ENCODE data around the gene TMCC3. TPM values are rescaled to one million over a fixed set of nuclear protein-coding genes. Genes with fewer than 3 reads are reported as not detected.

Gene TMCC3
- total RNA-seq, 1 donor from 2014 or later: 3.5 TPM

GRCh38 chr12:94571556-94571955, 78.8 kb downstream of the TMCC3 start:
- H3K4me1 Mint-ChIP-seq (ENCODE audit: low read depth, unreplicated experiment): peaks cover 7% of the 10 kb centered on the region
- H4K20me1 ChIP-seq (ENCODE audit: insufficient read depth, low read length): no peaks in the 10 kb centered on the region
- peaks cover 5% of the 10 kb centered on the region for H3K27me3 ChIP-seq (ENCODE audit: insufficient read depth, low read length)
- no peak for FAIRE-seq
- no peaks in the 10 kb centered on the region for H3K79me2 ChIP-seq (ENCODE audit: insufficient read depth, low read length)
- H3K9ac ChIP-seq (ENCODE audit: low read length): no peak overlapping the region
- H3K27ac Mint-ChIP-seq (ENCODE audit: unreplicated experiment): no peak overlapping the region
- no peaks in the 10 kb centered on the region for H3K27me3 Mint-ChIP-seq (ENCODE audit: low read depth, unreplicated experiment)
- H3K27ac ChIP-seq (ENCODE audit: low read depth, low read length): no peak overlapping the region
- H3K4me3 Mint-ChIP-seq (ENCODE audit: unreplicated experiment): no peak overlapping the region
- TF ChIP-seq EZH2 (IDR thresholded peaks at IDR 0.05; ENCODE audit: insufficient read depth, low read length): no peak
- TF ChIP-seq CTCF (IDR thresholded peaks at IDR 0.05; ENCODE audit: insufficient read depth, low read depth, low read length): no peak
- H3K4me1 ChIP-seq (ENCODE audit: insufficient read depth, low read length): peaks cover 23% of the 10 kb centered on the region
- H3K36me3 ChIP-seq (ENCODE audit: insufficient read depth, low read length): no peaks in the 10 kb centered on the region
- no peak overlapping the region for H2AFZ ChIP-seq (ENCODE audit: low read depth, low read length)
- no peak overlapping the region for H3K4me3 ChIP-seq (ENCODE audit: insufficient read depth, low read depth, low read length)
- DNase-seq (ENCODE audit: low read depth): peak; percentile 65
- H3K36me3 Mint-ChIP-seq (ENCODE audit: low read depth, unreplicated experiment): no peaks in the 10 kb centered on the region
- H3K4me2 ChIP-seq (ENCODE audit: low read length): peak overlapping the region; percentile 56
- no peaks in the 10 kb centered on the region for H3K9me3 ChIP-seq (ENCODE audit: insufficient read depth, low read depth, low read length)
- H3K9me3 Mint-ChIP-seq (ENCODE audit: unreplicated experiment): no peaks in the 10 kb centered on the region

DNA sequence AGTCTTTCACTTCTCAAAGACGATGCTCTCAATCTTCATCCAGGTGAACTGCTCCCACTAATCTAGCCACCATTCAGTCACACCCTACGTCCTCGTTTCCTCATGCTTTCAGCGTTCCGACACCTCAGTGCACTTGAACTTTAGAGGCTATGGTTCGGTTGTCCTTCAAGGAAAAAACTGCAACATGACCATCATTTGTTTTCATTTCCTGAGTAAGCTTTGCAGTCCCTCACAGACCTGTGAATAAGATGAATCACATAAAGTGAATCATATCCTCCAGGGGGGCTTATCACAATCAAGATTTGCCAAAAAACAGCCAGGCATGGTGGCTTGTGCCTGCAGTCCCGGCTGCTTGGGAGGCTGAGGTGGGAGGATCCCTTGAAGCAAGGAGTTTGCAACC, 80.2 kb downstream of the TMCC3 start:
- Mint-ChIP-seq H3K4me3 (ENCODE audit: unreplicated experiment) (no peak overlapping the region), H3K4me1 (ENCODE audit: low read depth, unreplicated experiment) (peaks cover 7% of the 10 kb centered on the region), H3K27ac (ENCODE audit: unreplicated experiment) (no peak overlapping the region), H3K27me3 (ENCODE audit: low read depth, unreplicated experiment) (no peaks in the 10 kb centered on the region), H3K36me3 (ENCODE audit: low read depth, unreplicated experiment) (no peaks in the 10 kb centered on the region), H3K9me3 (ENCODE audit: unreplicated experiment) (no peaks in the 10 kb centered on the region)
- DNase-seq (ENCODE audit: low read depth) (peak; percentile 72), FAIRE-seq (no peak)
- no peak overlapping the region for H3K9ac ChIP-seq (ENCODE audit: low read length)
- no peak overlapping the region for H3K27ac ChIP-seq (ENCODE audit: low read depth, low read length)
- TF ChIP-seq EZH2 (IDR thresholded peaks at IDR 0.05; ENCODE audit: insufficient read depth, low read length) (no peak), CTCF (IDR thresholded peaks at IDR 0.05; ENCODE audit: insufficient read depth, low read depth, low read length) (no peak)
- H4K20me1 ChIP-seq (ENCODE audit: insufficient read depth, low read length): no peaks in the 10 kb centered on the region
- no peaks in the 10 kb centered on the region for H3K9me3 ChIP-seq (ENCODE audit: insufficient read depth, low read depth, low read length)
- H3K4me1 ChIP-seq (ENCODE audit: insufficient read depth, low read length): peaks cover 23% of the 10 kb centered on the region
- no peak overlapping the region for H3K4me3 ChIP-seq (ENCODE audit: insufficient read depth, low read depth, low read length)
- peak overlapping the region; percentile 56 for H3K4me2 ChIP-seq (ENCODE audit: low read length)
- H2AFZ ChIP-seq (ENCODE audit: low read depth, low read length): no peak overlapping the region
- peaks cover 5% of the 10 kb centered on the region for H3K27me3 ChIP-seq (ENCODE audit: insufficient read depth, low read length)
- H3K36me3 ChIP-seq (ENCODE audit: insufficient read depth, low read length): no peaks in the 10 kb centered on the region
- no peaks in the 10 kb centered on the region for H3K79me2 ChIP-seq (ENCODE audit: insufficient read depth, low read length)

GRCh38 chr12:94567761-94568160, 82.6 kb downstream of the TMCC3 start:
- Histone ChIP-seq H3K4me1 (ENCODE audit: insufficient read depth, low read length) (peaks cover 23% of the 10 kb centered on the region), H3K9ac (ENCODE audit: low read length) (no peak overlapping the region), H3K4me3 (ENCODE audit: insufficient read depth, low read depth, low read length) (no peak overlapping the region), H4K20me1 (ENCODE audit: insufficient read depth, low read length) (no peaks in the 10 kb centered on the region), H3K79me2 (ENCODE audit: insufficient read depth, low read length) (no peaks in the 10 kb centered on the region), H3K4me2 (ENCODE audit: low read length) (no peak overlapping the region), H2AFZ (ENCODE audit: low read depth, low read length) (no peak overlapping the region), H3K27me3 (ENCODE audit: insufficient read depth, low read length) (peaks cover 5% of the 10 kb centered on the region), H3K27ac (ENCODE audit: low read depth, low read length) (no peak overlapping the region), H3K36me3 (ENCODE audit: insufficient read depth, low read length) (no peaks in the 10 kb centered on the region), H3K9me3 (ENCODE audit: insufficient read depth, low read depth, low read length) (no peaks in the 10 kb centered on the region)
- Mint-ChIP-seq H3K27me3 (ENCODE audit: low read depth, unreplicated experiment) (no peaks in the 10 kb centered on the region), H3K4me1 (ENCODE audit: low read depth, unreplicated experiment) (peaks cover 5% of the 10 kb centered on the region), H3K9me3 (ENCODE audit: unreplicated experiment) (no peaks in the 10 kb centered on the region), H3K4me3 (ENCODE audit: unreplicated experiment) (no peak overlapping the region), H3K27ac (ENCODE audit: unreplicated experiment) (no peak overlapping the region), H3K36me3 (ENCODE audit: low read depth, unreplicated experiment) (no peaks in the 10 kb centered on the region)
- TF ChIP-seq CTCF (IDR thresholded peaks at IDR 0.05; ENCODE audit: insufficient read depth, low read depth, low read length): no peak
- TF ChIP-seq EZH2 (IDR thresholded peaks at IDR 0.05; ENCODE audit: insufficient read depth, low read length): no peak
- no peak for DNase-seq (ENCODE audit: low read depth)
- no peak for FAIRE-seq

All from astrocyte (in vitro differentiated cells and primary cell).